ENCODE measurements around the gene HCFC1R1. TPM values are rescaled to one million over a fixed set of nuclear protein-coding genes. Genes with fewer than 3 reads are reported as not detected.
"Not testable (repeated sequence)": the region's sequence is repeated elsewhere in the genome, so short reads cannot be mapped to it uniquely, and the experiment has no call there.

Gene HCFC1R1
- total RNA-seq, 1 experiment from 2014 or later = 46.6 TPM

GRCh38 chr16:3056336-3057180, 32.8 kb upstream of the HCFC1R1 start:
- ChIA-PET CTCF (interaction anchor here (0.6 to 1.0 kb wide), 2 partner anchors 20 to 73 kb away, joined by 4 to 9 read pairs; partner anchors contain the start of gene BICDL2), POLR2A (ENCODE audit: low non-redundant PET) (no interaction called here)
- TF ChIP-seq EZH2 (IDR thresholded peaks at IDR 0.05; ENCODE audit: borderline replicate concordance, low read depth, low read length, poor library complexity, severe bottlenecking) (no peak), CTCF (conservative IDR thresholded peaks at IDR 0.05; ENCODE audit: low read depth, low read length) (no peak)
- intact Hi-C loops (cut with micrococcal nuclease; ENCODE audit: unreplicated experiment) = loop anchor here (10.0 kb wide), 1 partner anchor 98 kb away; no protein-coding TSS in a partner anchor
- DNase-seq (ENCODE audit: low spot score) = no peak
- no peak overlapping the region for H3K27ac ChIP-seq (ENCODE audit: low read depth, low read length, poor library complexity, severe bottlenecking)
- BruUV-seq (replicated peaks) = no TSS peak
- H3K9me3 ChIP-seq (ENCODE audit: low read depth, low read length, poor library complexity, severe bottlenecking) = no peaks in the 10 kb centered on the region
- H3K4me1 ChIP-seq (ENCODE audit: insufficient read depth, low read length, poor library complexity, severe bottlenecking) = peaks cover 5% of the 10 kb centered on the region
- H3K36me3 ChIP-seq (ENCODE audit: insufficient read depth, low read length, poor library complexity, severe bottlenecking) = no peaks in the 10 kb centered on the region
- H3K4me3 ChIP-seq (ENCODE audit: low read depth, low read length, poor library complexity, severe bottlenecking) = no peak overlapping the region
- no peaks in the 10 kb centered on the region for H3K27me3 ChIP-seq (replicated peaks; ENCODE audit: insufficient read depth, low read depth, low read length, poor library complexity)

- H3K27me3 ChIP-seq (replicated peaks; ENCODE audit: insufficient read depth, low read depth, low read length, poor library complexity); H3K4me1 ChIP-seq (ENCODE audit: insufficient read depth, low read length, poor library complexity, severe bottlenecking); DNase-seq (ENCODE audit: low spot score); POLR2A ChIA-PET (ENCODE audit: low non-redundant PET); H3K4me3 ChIP-seq (ENCODE audit: low read depth, low read length, poor library complexity, severe bottlenecking); H3K9me3 ChIP-seq (ENCODE audit: low read depth, low read length, poor library complexity, severe bottlenecking); H3K27ac ChIP-seq (ENCODE audit: low read depth, low read length, poor library complexity, severe bottlenecking); BruUV-seq (replicated peaks); H3K36me3 ChIP-seq (ENCODE audit: insufficient read depth, low read length, poor library complexity, severe bottlenecking): not testable (repeated sequence)
- CTCF ChIA-PET = interaction anchor here (1.0 kb wide), 1 partner anchor 74 kb away, joined by 4 read pairs; no protein-coding TSS in a partner anchor
- intact Hi-C loops (cut with micrococcal nuclease; ENCODE audit: unreplicated experiment) = loop anchor here (10.0 kb wide), 1 partner anchor 99 kb away; no protein-coding TSS in a partner anchor
Measured at GRCh38 chr16:3055734-3056115, 32.0 kb upstream of the HCFC1R1 start.

GRCh38 chr16:3054965-3055733, 31.4 kb upstream of the HCFC1R1 start:
- no TSS peak for BruUV-seq (replicated peaks)
- Histone ChIP-seq H3K27ac (ENCODE audit: low read depth, low read length, poor library complexity, severe bottlenecking) (no peak overlapping the region), H3K36me3 (ENCODE audit: insufficient read depth, low read length, poor library complexity, severe bottlenecking) (no peaks in the 10 kb centered on the region), H3K27me3 (replicated peaks; ENCODE audit: insufficient read depth, low read depth, low read length, poor library complexity) (no peaks in the 10 kb centered on the region), H3K4me3 (ENCODE audit: low read depth, low read length, poor library complexity, severe bottlenecking) (no peak overlapping the region), H3K4me1 (ENCODE audit: insufficient read depth, low read length, poor library complexity, severe bottlenecking) (peaks cover 5% of the 10 kb centered on the region), H3K9me3 (ENCODE audit: low read depth, low read length, poor library complexity, severe bottlenecking) (no peaks in the 10 kb centered on the region)
- no peak for TF ChIP-seq CTCF (conservative IDR thresholded peaks at IDR 0.05; ENCODE audit: low read depth, low read length)
- no peak for TF ChIP-seq EZH2 (IDR thresholded peaks at IDR 0.05; ENCODE audit: borderline replicate concordance, low read depth, low read length, poor library complexity, severe bottlenecking)
- intact Hi-C loops (cut with micrococcal nuclease; ENCODE audit: unreplicated experiment) = loop anchor here (10.0 kb wide), 1 partner anchor 100 kb away; no protein-coding TSS in a partner anchor
- no peak for DNase-seq (ENCODE audit: low spot score)
- ChIA-PET POLR2A (ENCODE audit: low non-redundant PET) (no interaction called here), CTCF (no interaction called here)

GRCh38 chr16:3053330-3053710, 29.6 kb upstream of the HCFC1R1 start:
- intact Hi-C loops (cut with micrococcal nuclease; ENCODE audit: unreplicated experiment) = loop anchor here (10.0 kb wide), 1 partner anchor 101 kb away; no protein-coding TSS in a partner anchor
- DNase-seq (ENCODE audit: low spot score); CTCF ChIA-PET; H3K27ac ChIP-seq (ENCODE audit: low read depth, low read length, poor library complexity, severe bottlenecking); H3K9me3 ChIP-seq (ENCODE audit: low read depth, low read length, poor library complexity, severe bottlenecking); H3K4me1 ChIP-seq (ENCODE audit: insufficient read depth, low read length, poor library complexity, severe bottlenecking); H3K36me3 ChIP-seq (ENCODE audit: insufficient read depth, low read length, poor library complexity, severe bottlenecking); BruUV-seq (replicated peaks); POLR2A ChIA-PET (ENCODE audit: low non-redundant PET); H3K4me3 ChIP-seq (ENCODE audit: low read depth, low read length, poor library complexity, severe bottlenecking); H3K27me3 ChIP-seq (replicated peaks; ENCODE audit: insufficient read depth, low read depth, low read length, poor library complexity): not testable (repeated sequence)

GRCh38 chr16:3052571-3053329, 29.0 kb upstream of the HCFC1R1 start:
- CTCF ChIA-PET; H3K36me3 ChIP-seq (ENCODE audit: insufficient read depth, low read length, poor library complexity, severe bottlenecking); H3K4me1 ChIP-seq (ENCODE audit: insufficient read depth, low read length, poor library complexity, severe bottlenecking); BruUV-seq (replicated peaks); POLR2A ChIA-PET (ENCODE audit: low non-redundant PET); DNase-seq (ENCODE audit: low spot score); H3K9me3 ChIP-seq (ENCODE audit: low read depth, low read length, poor library complexity, severe bottlenecking); H3K27ac ChIP-seq (ENCODE audit: low read depth, low read length, poor library complexity, severe bottlenecking); H3K4me3 ChIP-seq (ENCODE audit: low read depth, low read length, poor library complexity, severe bottlenecking); H3K27me3 ChIP-seq (replicated peaks; ENCODE audit: insufficient read depth, low read depth, low read length, poor library complexity): not testable (repeated sequence)
- intact Hi-C loops (cut with micrococcal nuclease; ENCODE audit: unreplicated experiment) = loop anchor here (10.0 kb wide), 1 partner anchor 102 kb away; no protein-coding TSS in a partner anchor

Data from A673 (cell line).